IPS-15b (cell line): ENCODE data around the gene ATF6.
"Not testable (repeated sequence)": the region's sequence is repeated elsewhere in the genome, so short reads cannot be mapped to it uniquely, and the experiment has no call there.

Source experiments
- H3K27me3 ChIP-seq: one replicate; pipeline ENCODE4 v1.6.1; 2013; ENCODE audit warnings: low read length; ENCODE audit not compliant: control insufficient read depth, insufficient read depth
- H3K36me3 ChIP-seq: one replicate; pipeline ENCODE4 v1.6.1; 2013; ENCODE audit warnings: low read length; ENCODE audit not compliant: control insufficient read depth, insufficient read depth
- H3K4me1 ChIP-seq: one replicate; pipeline ENCODE4 v1.6.1; 2013; ENCODE audit warnings: mild to moderate bottlenecking, low read length; ENCODE audit not compliant: control insufficient read depth, insufficient read depth
- H3K4me3 ChIP-seq: one replicate; pipeline ENCODE4 v1.5.1; 2013; ENCODE audit warnings: low read depth, low read length
- H3K9ac ChIP-seq: one replicate; pipeline ENCODE4 v1.6.1; 2013; ENCODE audit warnings: low read depth, mild to moderate bottlenecking, low read length
- H3K9me3 ChIP-seq: one replicate; pipeline ENCODE4 v1.6.1; 2013; ENCODE audit warnings: mild to moderate bottlenecking, low read length; ENCODE audit not compliant: control insufficient read depth, insufficient read depth

Gene ATF6

GRCh38 chr1:161817176-161817730, 51.1 kb downstream of the ATF6 start:
- Histone ChIP-seq H3K9ac (no peak overlapping the region), H3K9me3 (no peaks in the 10 kb centered on the region)

GRCh38 chr1:161820914-161821313, 54.8 kb downstream of the ATF6 start:
- Histone ChIP-seq H3K9ac (no peak overlapping the region), H3K36me3 (no peaks in the 10 kb centered on the region), H3K4me1 (no peaks in the 10 kb centered on the region), H3K4me3 (no peak overlapping the region), H3K9me3 (no peaks in the 10 kb centered on the region), H3K27me3 (no peaks in the 10 kb centered on the region)

More at GRCh38 chr1:161817176-161817730, 51.1 kb downstream of the ATF6 start:
- Histone ChIP-seq H3K4me3 (no peak overlapping the region), H3K4me1 (no peaks in the 10 kb centered on the region), H3K36me3 (no peaks in the 10 kb centered on the region), H3K27me3 (no peaks in the 10 kb centered on the region)

GRCh38 chr1:161824618-161825017, 58.5 kb downstream of the ATF6 start:
- no peaks in the 10 kb centered on the region for H3K27me3 ChIP-seq
- no peak overlapping the region for H3K4me3 ChIP-seq
- no peaks in the 10 kb centered on the region for H3K4me1 ChIP-seq
- no peaks in the 10 kb centered on the region for H3K9me3 ChIP-seq
- H3K9ac ChIP-seq, result no peak overlapping the region
- no peaks in the 10 kb centered on the region for H3K36me3 ChIP-seq

- H3K27me3 ChIP-seq, result no peaks in the 10 kb centered on the region
- no peaks in the 10 kb centered on the region for H3K36me3 ChIP-seq
- no peak overlapping the region for H3K4me3 ChIP-seq
- no peaks in the 10 kb centered on the region for H3K9me3 ChIP-seq
- no peak overlapping the region for H3K9ac ChIP-seq
- H3K4me1 ChIP-seq, result no peaks in the 10 kb centered on the region
Measured at GRCh38 chr1:161825831-161826230, 59.7 kb downstream of the ATF6 start.

- H3K36me3 ChIP-seq, result no peaks in the 10 kb centered on the region
- H3K27me3 ChIP-seq, result no peaks in the 10 kb centered on the region
- H3K4me3 ChIP-seq, result no peak overlapping the region
- no peaks in the 10 kb centered on the region for H3K9me3 ChIP-seq
- H3K4me1 ChIP-seq, result no peaks in the 10 kb centered on the region
- no peak overlapping the region for H3K9ac ChIP-seq
Measured at GRCh38 chr1:161826478-161826877, 60.4 kb downstream of the ATF6 start.

- Histone ChIP-seq H3K4me1 (no peaks in the 10 kb centered on the region), H3K27me3 (no peaks in the 10 kb centered on the region), H3K36me3 (no peaks in the 10 kb centered on the region), H3K9me3 (no peaks in the 10 kb centered on the region), H3K9ac (no peak overlapping the region), H3K4me3 (no peak overlapping the region)
Measured at GRCh38 chr1:161827786-161828185, 61.7 kb downstream of the ATF6 start.

- H3K27me3 ChIP-seq, H3K36me3 ChIP-seq, H3K4me1 ChIP-seq, H3K9ac ChIP-seq, H3K9me3 ChIP-seq, H3K4me3 ChIP-seq: not testable (repeated sequence)
Measured at GRCh38 chr1:161832299-161832907, 66.3 kb downstream of the ATF6 start.

GRCh38 chr1:161834967-161835550, 68.9 kb downstream of the ATF6 start:
- Histone ChIP-seq H3K27me3 (no peaks in the 10 kb centered on the region), H3K4me3 (no peak overlapping the region), H3K4me1 (no peaks in the 10 kb centered on the region), H3K9ac (no peak overlapping the region), H3K36me3 (no peaks in the 10 kb centered on the region), H3K9me3 (no peaks in the 10 kb centered on the region)

- Histone ChIP-seq H3K4me3 (no peak overlapping the region), H3K9me3 (no peaks in the 10 kb centered on the region), H3K36me3 (no peaks in the 10 kb centered on the region), H3K27me3 (no peaks in the 10 kb centered on the region), H3K4me1 (no peaks in the 10 kb centered on the region), H3K9ac (no peak overlapping the region)
Measured at GRCh38 chr1:161836018-161836417, 69.9 kb downstream of the ATF6 start.

- no peaks in the 10 kb centered on the region for H3K4me1 ChIP-seq
- H3K9ac ChIP-seq, result no peak overlapping the region
- no peak overlapping the region for H3K4me3 ChIP-seq
Measured at GRCh38 chr1:161838362-161838761, 72.2 kb downstream of the ATF6 start.

GRCh38 chr1:161838885-161839284, 72.8 kb downstream of the ATF6 start:
- Histone ChIP-seq H3K36me3 (no peaks in the 10 kb centered on the region), H3K27me3 (no peaks in the 10 kb centered on the region), H3K9ac (no peak overlapping the region), H3K4me3 (no peak overlapping the region), H3K4me1 (no peaks in the 10 kb centered on the region), H3K9me3 (no peaks in the 10 kb centered on the region)

More at GRCh38 chr1:161838362-161838761, 72.2 kb downstream of the ATF6 start:
- H3K27me3 ChIP-seq, result no peaks in the 10 kb centered on the region
- no peaks in the 10 kb centered on the region for H3K9me3 ChIP-seq
- no peaks in the 10 kb centered on the region for H3K36me3 ChIP-seq

- Histone ChIP-seq H3K4me1 (no peaks in the 10 kb centered on the region), H3K4me3 (no peak overlapping the region), H3K36me3 (no peaks in the 10 kb centered on the region), H3K9me3 (no peaks in the 10 kb centered on the region), H3K27me3 (no peaks in the 10 kb centered on the region), H3K9ac (no peak overlapping the region)
Measured at GRCh38 chr1:161839591-161839990, 73.5 kb downstream of the ATF6 start.
